K562 (cell line): Measurements from ENCODE around the gene DMAC1. TPM values are rescaled to one million over a fixed set of nuclear protein-coding genes. Genes with fewer than 3 reads are reported as not detected.

Experiments
- ATF7 ChIP-seq: fragments of 450-650 bp; IDR thresholded peaks from 2 replicates; pipeline ENCODE4 v1.7.1; 2014; ENCODE audit warnings: mild to moderate bottlenecking, moderate library complexity
- CLOCK ChIP-seq: fragments of 250-450 bp; sonication (Bioruptor Pico); IDR thresholded peaks from 2 replicates; pipeline ENCODE4 v1.4.0; 2020; ENCODE audit warnings: mild to moderate bottlenecking, moderate library complexity, borderline replicate concordance
- CREB1 ChIP-seq, 2 experiments: sonication (generic) in 1 of 2; formaldehyde crosslinking in 1 of 2; IDR thresholded peaks; 2 replicates each; pipeline versions ENCODE4 v1.6.1 to v1.8.0; 2012 to 2022; ENCODE audit warnings: inconsistent platforms in 1 of 2, mild to moderate bottlenecking in 1 of 2, missing genetic modification reagents in 1 of 2, moderate library complexity in 1 of 2
- DDX20 ChIP-seq: fragments of 450-650 bp; IDR thresholded peaks from 2 replicates; pipeline ENCODE4 v1.6.1; 2016; ENCODE audit warnings: missing genetic modification characterization, low read depth, mild to moderate bottlenecking, missing compliant biosample characterization, moderate library complexity
- ELK1 ChIP-seq: sonication (generic); formaldehyde crosslinking; IDR thresholded peaks from 2 replicates; pipeline ENCODE4 v1.8.1; 2022; ENCODE audit warnings: missing genetic modification reagents
- ESRRA ChIP-seq: fragments of 450-650 bp; IDR thresholded peaks from 2 replicates; pipeline ENCODE4 v1.6.1; 2014; ENCODE audit warnings: low read depth, mild to moderate bottlenecking, moderate library complexity, borderline replicate concordance
- HIVEP1 ChIP-seq: fragments of 250-450 bp; sonication (Bioruptor Pico); IDR thresholded peaks from 2 replicates; pipeline ENCODE4 v1.4.0; 2020; ENCODE audit warnings: mild to moderate bottlenecking
- IRF2 ChIP-seq: sonication (generic); formaldehyde crosslinking; IDR thresholded peaks from 2 replicates; pipeline ENCODE4 v1.8.1; 2022; ENCODE audit warnings: mild to moderate bottlenecking, missing genetic modification reagents
- MECOM ChIP-seq: fragments of 250-450 bp; sonication (Bioruptor Pico); IDR thresholded peaks from 2 replicates; pipeline ENCODE4 v1.8.0; 2022; ENCODE audit warnings: inconsistent platforms
- MYC ChIP-seq, 2 experiments: fragments of 250-450 bp in 1 of 2; sonication (Bioruptor Pico) in 1 of 2; IDR thresholded peaks; 2 replicates each; pipeline versions ENCODE4 v1.5.1 to v1.6.1; 2012 to 2021; ENCODE audit warnings: low read depth in 2 of 2, borderline replicate concordance in 1 of 2, improper control_type of control experiment in 1 of 2, low read length in 1 of 2, mild to moderate bottlenecking in 1 of 2, moderate library complexity in 1 of 2
- PREB ChIP-seq: sonication (generic); formaldehyde crosslinking; IDR thresholded peaks from 2 replicates; pipeline ENCODE4 v1.8.1; 2023; ENCODE audit warnings: mild to moderate bottlenecking, missing genetic modification reagents
- RAD21 ChIP-seq, 2 experiments: fragments of 250-450 bp in 1 of 2; fragments of 450-650 bp in 1 of 2; sonication (Bioruptor Pico) in 1 of 2; formaldehyde crosslinking in 1 of 2; IDR thresholded peaks in 1 of 2; conservative IDR thresholded peaks in 1 of 2; 2 replicates each; pipeline versions ENCODE4 v1.4.0 to v1.8.0; 2020 to 2022; ENCODE audit warnings: mild to moderate bottlenecking in 2 of 2, moderate library complexity in 1 of 2
- RBM15 ChIP-seq: fragments of 200-400 bp; formaldehyde crosslinking; IDR thresholded peaks from 2 replicates; pipeline ENCODE4 v1.6.1; 2018; ENCODE audit warnings: mild to moderate bottlenecking, low read length, moderate library complexity; ENCODE audit not compliant: insufficient read depth
- RCOR1 ChIP-seq, 2 experiments: IDR thresholded peaks; 2 replicates each; pipeline ENCODE4 v1.6.1; 2012; ENCODE audit warnings: low read depth in 2 of 2, low read length in 2 of 2, borderline replicate concordance in 1 of 2, improper control_type of control experiment in 1 of 2
- SAP30 ChIP-seq: fragments of 200-600 bp; sonication (generic); IDR thresholded peaks from 2 replicates; pipeline ENCODE4 v1.6.1; 2012; ENCODE audit warnings: borderline replicate concordance, low read depth, mild to moderate bottlenecking, moderate library complexity, low read length, control low read depth, inconsistent platforms; ENCODE audit not compliant: insufficient read depth, poor library complexity, severe bottlenecking
- SMARCA4 ChIP-seq: fragments of 450-650 bp; IDR thresholded peaks from 2 replicates; pipeline ENCODE4 v1.6.1; 2016
- TBP ChIP-seq: optimal IDR thresholded peaks from 2 replicates; pipeline ENCODE3; 2011; ENCODE audit warnings: low read depth, low read length, improper control_type of control experiment
- XRCC3 ChIP-seq: fragments of 450-650 bp; IDR thresholded peaks from 2 replicates; pipeline ENCODE4 v1.6.1; 2017; ENCODE audit warnings: mild to moderate bottlenecking, moderate library complexity
- ZNF184 ChIP-seq: sonication (generic); formaldehyde crosslinking; IDR thresholded peaks from 2 replicates; pipeline ENCODE4 v1.5.0; 2020; ENCODE audit warnings: missing genetic modification reagents
- ZNF41 ChIP-seq: fragments of 250-450 bp; sonication (Bioruptor Pico); conservative IDR thresholded peaks from 2 replicates; pipeline ENCODE4 v1.4.0; 2020; ENCODE audit warnings: mild to moderate bottlenecking
- ZNF445 ChIP-seq: fragments of 250-450 bp; sonication (Bioruptor Pico); IDR thresholded peaks from 2 replicates; pipeline ENCODE4 v1.4.0; 2020; ENCODE audit warnings: low read depth, mild to moderate bottlenecking, moderate library complexity
- ZNF507 ChIP-seq: conservative IDR thresholded peaks from 2 replicates; pipeline ENCODE4 v1.6.1; 2017; ENCODE audit warnings: missing genetic modification characterization, missing compliant biosample characterization
- ZNF830 ChIP-seq: fragments of 250-450 bp; sonication (Bioruptor Pico); IDR thresholded peaks from 2 replicates; pipeline ENCODE4 v1.5.0; 2021; ENCODE audit warnings: mild to moderate bottlenecking
- polyA plus RNA-seq, 8 experiments: library from polyadenylated mRNA; depleted of rRNA in 4 of 8; stranded (reverse) in 5 of 8; unstranded in 3 of 8; fragments of >200 nt; fragmentation: Nextera tagmentation in 2 of 8; fragmentation: Illumina TruSeq in 1 of 8; extraction: Ambion mirVana in 2 of 8; extraction: Trizol in 1 of 8; gene quantifications; 2 replicates each; pipeline versions ENCODE4 v1.2.1 to v1.2.3, GENCODE V29; 2011 to 2014; ENCODE audit warnings: inconsistent platforms in 1 of 8, missing spikeins in 1 of 8
- total RNA-seq, 7 experiments: library from RNA; depleted of rRNA in 6 of 7; stranded (reverse); fragments of >200 nt in 6 of 7; fragmentation: Illumina TruSeq in 2 of 7; extraction: Trizol in 2 of 7; gene quantifications; 2 replicates each; pipeline versions ENCODE4 v1.2.1 to v1.2.3, GENCODE V29; 2011 to 2021; ENCODE audit warnings: low replicate concordance in 1 of 7

DMAC1 gene
- total and polyA plus RNA-seq, 9 of the 15 experiments (the other 6 are each of a cell fraction or from before 2014, with no cell fraction given): 15.9 to 94.4 (median 38.4) TPM

- no peak for TF ChIP-seq RBM15
- TF ChIP-seq IRF2 (CRISPR knock-in tag): no peak
- no peak for TF ChIP-seq ZNF507 (tag)
- TF ChIP-seq RCOR1 (IDR thresholded peaks at IDR 0.05; ENCODE audit: borderline replicate concordance in 1 of 2, low read depth in 2 of 2, low read length in 2 of 2): no peak
- no peak for TF ChIP-seq ZNF830
- TF ChIP-seq SMARCA4: no peak
- no peak for TF ChIP-seq DDX20 (tag)
- TF ChIP-seq ZNF445 (CRISPR knock-in tag): no peak
- TF ChIP-seq CREB1 (IDR thresholded peaks at IDR 0.05): peak; percentile 67
- peak; percentile 33; the same call in 1 of the 2 replicates for TF ChIP-seq CREB1 (CRISPR knock-in tag; IDR thresholded peaks at IDR 0.05)
- no peak for TF ChIP-seq XRCC3
- TF ChIP-seq HIVEP1: no peak
- TF ChIP-seq CLOCK (CRISPR knock-in tag): no peak
- peak; percentile 72 for TF ChIP-seq ESRRA
- peak; percentile 83 for TF ChIP-seq MYC (IDR thresholded peaks at IDR 0.05; ENCODE audit: low read depth, low read length)
- no peak for TF ChIP-seq MYC (CRISPR knock-in tag; IDR thresholded peaks at IDR 0.05; ENCODE audit: borderline replicate concordance, low read depth)
- peak; percentile 53 for TF ChIP-seq TBP
- TF ChIP-seq ELK1 (CRISPR knock-in tag): no peak
- no peak for TF ChIP-seq ZNF41
- TF ChIP-seq SAP30: peak; percentile 48
- TF ChIP-seq RAD21 (CRISPR knock-in tag; conservative IDR thresholded peaks at IDR 0.05 in 1 of 2, IDR thresholded peaks at IDR 0.05 in 1 of 2): no peak
- no peak for TF ChIP-seq MECOM (CRISPR knock-in tag)
- TF ChIP-seq ZNF184 (CRISPR knock-in tag): no peak
- no peak for TF ChIP-seq ATF7
- TF ChIP-seq PREB (CRISPR knock-in tag): no peak
Measured at GRCh38 chr9:7799234-7799943, at the start of gene DMAC1 (continued).
